Esophagus mucosa (tissue), 1 donor: Measurements from ENCODE around the gene MGMT. TPM values are rescaled to one million over a fixed set of nuclear protein-coding genes. Genes with fewer than 3 reads are reported as not detected.

Experiments used
- ATAC-seq: fragments of 200-7000 bp; cut with Tn5 transposase; one replicate; pipeline ENCODE4 v1.9.1; 2020
- total RNA-seq: library from RNA; stranded (reverse); gene quantifications from one replicate; pipeline ENCODE4 v1.2.4, GENCODE V29; 2023
- donor health status: DM: yes; HTN: yes; CAD: no.

MGMT gene
- total RNA-seq, 1 donor from 2014 or later, result 16.5 TPM

DNA sequence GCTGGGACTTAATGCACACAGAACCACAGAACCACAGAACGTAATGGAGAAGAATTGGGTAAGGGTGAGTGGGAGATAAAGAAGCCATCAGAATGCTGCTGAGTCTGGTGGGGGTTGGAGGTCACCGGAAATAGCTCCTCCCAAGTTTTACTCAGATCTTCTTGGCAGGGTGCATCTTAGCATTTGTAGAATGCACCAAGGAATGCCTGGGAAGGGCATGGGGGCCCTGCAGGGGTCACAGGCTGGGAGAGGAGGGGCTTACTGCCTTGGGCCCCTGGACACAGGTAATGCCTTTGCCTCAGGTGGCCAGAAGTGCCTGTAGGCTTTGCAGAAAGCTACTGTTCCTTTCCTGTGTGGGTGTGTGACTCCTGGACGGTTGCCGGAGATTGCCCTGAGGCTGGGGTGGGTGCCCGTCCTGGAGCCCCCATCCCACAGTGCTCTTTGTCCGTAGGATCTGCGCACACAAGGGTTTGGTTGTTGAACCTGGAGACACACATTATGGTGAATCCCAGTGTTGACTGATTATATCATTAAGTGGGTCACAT, 55.1 kb downstream of the MGMT start:
- ATAC-seq, result no peak

DNA sequence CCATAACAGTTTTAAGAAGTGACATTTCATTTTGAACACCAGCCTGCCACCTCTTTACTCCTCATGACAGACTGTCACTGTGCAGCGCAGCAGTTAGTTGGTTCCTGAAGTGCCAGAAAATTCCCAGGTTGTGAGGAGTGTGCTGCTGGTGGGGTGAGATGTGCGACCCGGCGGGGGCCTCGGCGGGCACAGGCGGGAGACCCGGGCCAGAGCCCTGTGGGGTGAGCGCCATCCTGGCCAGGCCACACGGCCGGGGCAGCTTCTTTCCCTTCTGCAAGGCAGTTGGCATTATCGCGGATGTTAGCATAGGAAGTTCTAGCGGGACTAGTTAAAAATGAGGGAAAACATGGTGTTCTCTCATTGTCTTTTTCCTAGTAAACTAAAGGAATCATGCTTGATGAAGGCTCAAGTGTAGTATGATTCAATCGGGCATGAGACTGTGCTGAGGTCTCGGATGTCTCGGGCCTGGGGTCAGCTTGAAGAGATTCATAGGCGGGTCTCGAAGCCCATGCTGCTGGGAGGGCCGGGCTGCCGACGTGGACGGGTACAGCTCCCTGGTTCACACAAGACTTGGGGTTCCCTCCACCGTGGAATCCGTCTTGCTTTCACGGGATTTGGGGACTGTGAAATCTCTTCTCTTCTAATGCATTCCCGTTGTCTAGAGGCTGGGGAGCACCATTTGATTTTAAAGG, 56.1 kb downstream of the MGMT start:
- ATAC-seq, result no peak

DNA sequence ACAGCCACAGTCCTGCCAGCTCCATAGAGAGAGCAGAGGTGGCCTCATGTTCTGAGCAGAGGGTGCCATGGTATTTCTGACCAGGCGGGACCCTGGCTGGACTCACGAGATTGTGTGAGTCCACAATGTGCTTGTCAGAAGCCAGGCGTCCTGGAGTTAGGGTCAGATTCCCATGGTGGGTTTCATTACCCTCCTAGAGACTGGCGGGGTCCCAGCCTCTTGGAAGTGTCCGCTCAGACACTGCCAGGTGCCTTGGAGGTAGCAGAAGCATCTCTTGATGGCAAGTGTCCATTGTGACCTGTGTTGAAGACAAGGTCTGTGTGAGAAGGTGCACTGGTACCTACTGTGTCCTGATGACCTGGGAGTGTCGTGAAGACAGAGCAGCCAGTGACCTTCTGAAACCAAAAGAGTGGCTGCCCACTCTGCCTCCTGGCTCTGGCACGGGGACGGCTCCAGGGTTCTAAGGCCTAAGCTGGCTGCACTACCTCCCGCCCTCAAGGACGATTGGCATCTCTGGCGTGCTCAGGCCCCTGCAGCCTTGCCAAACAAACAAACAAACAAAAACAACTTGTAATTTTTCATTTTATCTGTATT, 56.8 kb downstream of the MGMT start:
- ATAC-seq, result no peak

DNA sequence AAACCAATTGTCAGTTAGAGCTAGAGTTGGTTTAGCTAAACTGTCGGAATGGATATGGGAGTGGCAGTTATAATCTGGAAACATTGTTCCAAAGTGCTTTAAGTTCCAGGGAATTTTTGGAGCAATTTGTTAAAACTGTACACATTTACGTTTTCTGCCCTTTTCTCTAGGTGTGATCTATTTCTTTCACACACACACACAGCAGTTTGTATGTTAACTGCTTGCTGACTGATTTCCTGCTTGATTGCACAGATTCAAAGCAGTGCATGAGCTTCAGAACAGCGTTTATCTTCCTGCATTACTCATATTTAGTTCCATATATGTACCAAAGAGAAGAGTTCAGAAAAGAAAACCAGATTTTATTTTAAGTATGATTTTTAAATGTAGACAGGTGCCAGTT, 57.9 kb downstream of the MGMT start:
- ATAC-seq, result no peak

DNA sequence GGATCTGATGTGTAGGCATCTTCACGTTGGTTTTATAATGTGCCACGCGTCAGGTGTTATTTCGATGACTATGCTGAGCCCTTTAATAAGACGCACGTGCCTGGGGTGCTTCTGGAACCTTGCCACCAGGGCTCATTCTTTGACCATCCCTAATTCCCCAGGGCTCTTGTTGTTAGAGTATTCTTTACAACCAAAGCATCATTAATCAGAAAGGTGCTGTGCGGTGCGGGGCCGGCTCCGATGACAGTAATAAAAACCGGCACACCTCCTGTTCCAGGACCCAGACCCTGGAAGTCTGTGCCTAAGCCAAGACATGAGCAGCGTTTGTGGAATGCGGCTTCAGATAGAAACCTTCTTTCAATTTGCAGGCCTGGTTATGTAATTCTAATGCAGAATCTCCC, 58.4 kb downstream of the MGMT start:
- peak; percentile 34 for ATAC-seq

DNA sequence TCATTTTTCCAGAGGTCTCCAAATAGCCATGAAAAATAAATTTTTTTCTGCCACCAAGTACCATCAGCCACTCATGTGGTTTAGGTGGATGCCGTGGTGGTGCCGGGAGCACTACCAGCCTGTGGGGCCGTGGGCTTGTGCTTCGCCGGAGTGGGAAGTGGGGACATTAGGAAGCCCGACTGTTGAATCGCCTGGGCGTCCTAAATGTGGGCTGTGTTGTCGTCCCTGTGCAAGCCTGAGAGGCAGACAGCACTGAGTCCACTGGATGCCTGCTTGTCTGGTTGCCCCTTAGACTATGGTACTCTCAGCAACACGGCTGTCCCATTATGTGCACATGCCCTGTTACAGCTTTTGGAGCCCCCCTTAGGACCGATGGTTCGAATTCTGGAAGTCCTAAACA, 59.9 kb downstream of the MGMT start:
- ATAC-seq, result no peak

DNA sequence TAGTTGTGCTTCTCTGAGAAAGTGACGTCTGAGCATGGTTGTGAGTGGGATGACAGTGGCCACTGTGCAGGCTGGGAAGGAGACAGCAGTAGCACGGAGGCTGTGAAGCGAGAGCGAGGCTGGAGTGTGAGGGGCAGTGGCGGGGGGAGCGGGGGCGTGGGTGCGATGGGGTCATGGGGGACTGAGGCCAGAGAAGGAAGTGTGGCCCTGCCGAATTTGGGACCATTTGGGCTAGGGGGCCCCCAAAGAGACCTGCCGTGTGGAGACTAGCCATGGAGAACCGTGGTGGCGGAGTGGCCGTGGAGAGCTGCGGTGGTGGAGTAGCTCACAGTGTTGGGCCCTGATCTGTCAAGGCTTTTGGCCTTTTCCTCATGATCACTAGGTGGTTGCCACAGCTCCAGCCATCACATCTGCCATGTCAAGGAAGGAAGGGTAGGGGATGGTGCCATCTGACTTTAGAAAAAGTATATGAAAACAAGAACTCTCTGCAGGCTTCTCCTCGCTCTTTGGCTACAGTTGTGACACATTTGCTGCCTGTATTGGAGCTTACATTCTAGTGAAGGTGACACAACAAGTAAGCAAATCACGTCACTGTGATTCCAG, 61.4 kb downstream of the MGMT start:
- no peak for ATAC-seq

DNA sequence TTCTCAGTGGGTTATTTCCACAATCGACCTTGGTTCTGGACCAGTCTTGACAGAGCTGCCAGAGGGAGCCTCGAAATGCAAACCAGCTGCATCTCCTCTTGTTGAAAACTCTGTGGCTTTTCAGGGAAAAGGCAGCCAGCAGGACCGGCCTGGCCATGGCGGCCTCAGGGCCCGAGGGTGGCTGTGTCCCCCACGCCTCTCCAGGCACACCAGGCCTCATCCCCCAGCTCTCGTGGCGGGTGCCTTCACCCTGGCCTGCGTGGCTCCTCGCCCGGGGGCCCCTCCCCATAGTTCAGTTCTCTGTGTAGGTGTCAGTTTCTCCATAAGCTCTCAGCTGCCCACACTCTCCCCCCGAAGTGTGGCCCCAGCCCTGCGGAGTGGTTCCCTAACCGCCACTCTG, 63.5 kb downstream of the MGMT start:
- no peak for ATAC-seq

DNA sequence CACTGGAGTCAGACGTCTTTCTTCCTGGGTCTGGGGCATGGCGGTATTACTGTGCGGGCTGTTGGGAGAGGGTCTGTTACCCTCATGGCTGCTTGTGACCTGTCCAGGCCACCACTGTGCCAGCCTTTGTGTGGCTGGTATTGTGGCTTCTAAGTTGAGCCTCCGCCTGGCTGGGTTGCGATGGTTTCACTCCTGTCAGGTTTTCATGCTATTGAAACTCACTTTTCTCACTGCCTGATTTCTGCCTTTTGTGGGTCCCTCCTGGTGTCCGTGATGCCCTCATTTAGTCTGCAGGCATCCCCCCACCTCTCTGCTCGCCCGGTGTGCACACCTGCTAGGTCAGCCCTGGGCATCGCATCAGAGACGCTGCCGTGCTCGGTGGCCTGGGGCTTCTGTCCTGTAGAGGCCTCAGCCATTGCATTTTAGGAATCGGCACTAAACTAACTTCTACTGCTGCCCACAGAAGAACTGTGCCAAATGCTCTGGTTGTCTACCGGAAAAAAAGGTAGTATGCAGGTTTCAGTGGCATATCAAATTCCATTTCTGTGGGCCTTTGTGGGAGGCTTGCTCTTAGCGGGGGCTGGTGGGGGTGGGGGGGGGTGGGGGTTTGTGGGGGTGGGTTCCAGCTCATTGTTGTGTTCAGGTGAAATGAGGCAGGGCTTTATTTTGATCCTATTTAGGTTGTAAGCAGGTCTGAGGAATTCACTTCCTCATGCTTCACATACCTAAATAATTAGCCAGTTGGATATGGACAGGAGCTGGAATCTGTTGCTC, 64.3 kb downstream of the MGMT start:
- ATAC-seq, result no peak

DNA sequence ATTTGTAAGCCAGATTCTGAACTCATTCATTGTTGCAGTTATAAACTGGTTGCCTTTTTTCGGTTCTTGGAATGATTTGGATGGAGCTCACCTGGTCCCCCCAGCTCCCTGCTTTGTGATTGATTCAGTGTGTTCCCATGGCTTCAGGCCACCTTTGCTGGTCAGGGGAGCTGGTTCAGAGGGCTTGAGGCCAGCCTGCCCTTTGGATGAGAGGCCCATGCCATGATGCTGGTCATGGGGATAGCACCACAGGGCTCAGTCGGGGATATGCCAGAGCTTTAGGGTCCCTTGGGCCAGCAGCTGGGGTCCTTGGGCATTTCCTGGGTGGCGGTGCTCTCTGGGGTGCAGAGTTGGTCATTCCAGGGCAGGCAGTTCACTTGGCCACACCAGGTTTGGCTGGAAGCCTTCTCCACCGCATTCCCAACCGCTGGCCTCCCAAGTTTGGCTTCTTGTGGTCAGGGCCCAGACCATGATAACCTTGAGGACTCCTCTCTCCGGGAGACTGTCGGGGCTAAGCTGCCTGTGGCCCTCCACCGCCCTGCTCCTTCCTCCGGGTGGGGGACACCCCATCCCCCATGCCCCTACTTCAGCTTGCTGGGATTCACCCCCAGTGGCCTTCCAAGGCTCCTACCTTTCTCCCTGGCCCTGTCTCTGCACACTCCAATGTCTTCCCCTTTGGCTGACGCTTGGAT, 65.1 kb downstream of the MGMT start:
- no peak for ATAC-seq

DNA sequence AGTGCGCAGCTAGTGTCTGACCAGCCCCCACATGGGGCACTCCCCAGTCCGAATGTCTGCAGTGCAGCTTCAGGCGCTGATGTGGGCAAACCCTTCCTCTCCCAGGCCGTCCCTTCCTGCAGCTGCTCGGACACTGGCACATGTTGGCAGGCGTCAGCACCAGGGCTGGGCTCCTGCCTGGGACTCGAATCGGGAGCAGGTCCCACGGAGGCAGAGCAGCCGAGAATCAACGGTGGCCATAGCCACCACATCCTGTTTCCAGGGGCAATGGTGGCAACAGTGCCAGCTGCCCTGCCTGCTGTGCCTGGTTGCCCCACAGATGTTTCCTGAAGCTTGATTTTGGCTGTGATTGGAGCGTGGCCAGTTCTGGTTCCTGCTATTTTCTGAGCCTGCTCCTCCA, 65.8 kb downstream of the MGMT start:
- ATAC-seq, result peak; percentile 48

DNA sequence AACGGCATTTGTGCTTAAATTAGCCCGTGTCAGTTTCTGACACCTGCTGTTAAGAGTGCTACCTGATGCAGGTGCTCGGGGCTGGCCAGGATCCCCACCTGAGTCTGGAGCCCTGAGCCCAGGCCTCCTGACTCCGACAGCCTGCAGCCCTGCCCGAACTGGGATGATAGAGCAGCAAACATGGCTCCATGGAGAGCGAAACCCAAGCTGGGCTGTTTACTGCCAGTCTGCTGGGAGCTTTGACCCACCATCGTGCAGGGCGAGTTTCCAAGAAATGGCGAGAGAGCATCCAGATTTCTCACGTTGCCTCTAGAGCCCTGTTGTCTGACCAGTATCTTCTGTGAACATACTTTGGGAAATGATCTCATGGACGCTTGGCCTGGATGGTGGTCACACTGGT, 66.2 kb downstream of the MGMT start:
- ATAC-seq, result no peak

DNA sequence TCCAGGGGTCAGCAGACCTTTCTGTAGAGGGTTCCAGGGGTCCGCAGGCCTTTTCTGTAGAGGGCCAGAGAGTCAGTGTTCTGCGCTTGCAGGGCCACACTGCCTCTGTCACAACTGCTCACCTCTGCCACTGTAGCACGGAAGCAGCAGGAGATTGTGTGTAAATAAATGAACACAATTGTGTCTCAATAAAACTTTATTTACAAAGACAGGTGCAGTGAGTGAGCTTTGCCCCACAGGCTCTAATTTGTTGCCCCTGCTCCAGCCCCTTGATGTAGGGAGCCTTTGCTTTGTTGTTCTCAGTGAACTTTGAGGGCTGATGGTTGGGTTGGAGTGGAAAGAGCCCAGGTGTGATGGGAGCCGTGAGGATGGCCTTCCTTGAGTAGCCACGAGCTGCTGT, 67.8 kb downstream of the MGMT start:
- ATAC-seq, result no peak

DNA sequence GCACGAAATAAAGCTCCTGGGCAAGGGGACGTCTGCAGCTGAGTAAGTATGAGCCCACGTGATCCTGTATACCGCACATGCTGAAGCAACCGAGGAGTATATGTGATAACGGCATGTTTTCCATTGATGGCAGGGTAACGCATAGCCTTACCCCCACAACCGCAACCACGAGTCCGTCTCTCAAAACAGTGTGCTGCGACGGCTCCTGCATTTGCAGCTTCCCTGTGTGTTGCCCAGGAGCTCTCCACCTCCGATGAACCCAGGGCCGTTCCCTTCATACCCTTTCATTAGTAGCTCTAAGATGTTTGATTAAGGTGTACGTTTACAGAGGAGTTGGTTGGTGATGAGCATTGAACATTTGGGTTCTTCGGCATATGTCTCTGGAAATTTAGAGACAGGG, 69.3 kb downstream of the MGMT start:
- no peak for ATAC-seq

DNA sequence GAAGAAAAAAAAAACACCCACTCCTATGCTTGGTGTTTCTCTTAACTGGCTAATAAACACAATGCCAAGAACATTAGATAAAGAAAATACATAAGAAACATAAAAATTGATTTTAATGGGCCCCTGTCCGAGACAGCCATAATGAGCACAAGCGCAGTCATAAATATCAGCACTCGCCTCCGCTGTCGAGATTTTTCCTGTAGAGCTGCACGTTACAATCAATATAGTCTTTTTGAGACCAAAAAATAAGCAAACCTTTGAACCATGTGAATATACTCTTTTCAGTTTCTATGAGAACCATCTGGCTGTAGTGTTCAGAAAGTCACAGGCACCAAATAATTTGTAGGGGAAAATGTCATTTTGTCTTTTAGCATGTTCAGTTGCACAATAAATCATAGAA, 70.1 kb downstream of the MGMT start:
- no peak for ATAC-seq

DNA sequence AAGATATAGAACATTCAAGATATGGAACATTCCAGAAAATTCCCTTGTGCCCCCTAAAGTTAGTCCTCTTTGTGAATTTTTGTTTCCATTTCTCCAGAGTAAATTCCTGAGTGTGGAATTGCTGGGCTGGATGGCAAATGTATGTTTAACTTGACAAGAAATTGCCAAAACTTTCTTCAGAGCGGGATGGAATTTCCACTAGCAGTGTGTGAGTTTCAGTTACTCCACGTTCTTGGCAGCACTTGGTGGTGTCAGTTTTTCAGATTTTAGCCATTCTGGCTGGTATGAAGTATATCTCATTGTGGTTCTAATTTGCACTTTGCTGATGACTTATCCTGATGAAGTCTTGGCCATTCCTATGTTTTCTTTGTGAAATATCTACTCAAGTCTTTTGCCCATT, 71.2 kb downstream of the MGMT start:
- no peak for ATAC-seq

DNA sequence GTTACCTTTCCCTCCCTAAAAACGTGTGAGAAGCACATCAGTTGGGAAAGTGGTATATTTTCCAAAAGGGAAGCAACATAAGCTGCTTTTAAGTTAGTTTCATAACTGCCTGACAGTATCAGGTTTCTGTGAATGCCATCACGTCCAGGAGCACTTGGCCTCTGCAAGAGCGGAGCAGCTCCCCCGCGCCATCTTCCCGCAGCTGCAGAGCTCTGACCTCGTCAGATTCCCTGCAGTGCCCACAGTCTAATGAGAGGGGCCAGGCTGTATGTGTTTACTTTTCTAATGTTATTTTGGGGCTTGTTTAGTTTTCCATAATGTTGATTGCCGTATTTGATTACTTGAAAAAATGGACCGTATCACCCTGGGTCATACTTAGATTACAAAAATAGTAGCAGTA, 74.2 kb downstream of the MGMT start:
- no peak for ATAC-seq

DNA sequence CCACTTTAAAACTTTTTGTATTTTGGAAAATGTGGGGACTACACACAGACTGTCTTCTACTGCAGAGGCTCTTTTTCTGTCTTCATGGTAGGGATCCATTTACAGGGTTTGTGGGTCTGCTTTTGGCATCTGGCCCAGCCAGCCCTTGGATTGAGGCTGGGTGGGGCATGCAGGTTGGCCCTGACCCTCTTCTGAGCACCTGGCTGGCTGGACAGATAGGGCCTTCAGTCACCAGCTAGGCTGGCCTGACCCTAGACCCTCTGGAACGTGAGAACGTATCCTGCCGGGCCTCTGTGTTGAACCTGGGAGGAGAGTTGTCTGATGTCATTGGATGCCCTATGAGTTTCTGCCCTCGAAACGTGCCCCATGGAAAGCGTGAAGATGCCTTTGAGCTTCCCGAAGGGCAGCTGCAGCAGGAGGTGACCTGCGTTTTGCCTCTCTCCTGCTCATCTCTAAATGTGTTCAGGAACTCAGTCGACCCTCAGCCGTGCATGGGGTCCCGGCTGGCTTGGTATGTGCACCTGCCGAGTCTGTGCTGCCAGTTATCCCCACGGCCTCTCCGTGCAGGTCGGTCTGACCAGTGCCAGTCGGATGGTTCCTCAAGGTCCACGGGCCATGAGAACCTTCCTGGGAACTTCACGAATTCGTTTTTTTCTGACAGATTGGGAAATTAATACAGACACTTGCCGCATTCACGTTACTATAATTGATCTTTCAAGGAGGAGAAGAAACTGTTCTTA, 74.9 kb downstream of the MGMT start:
- no peak for ATAC-seq

DNA sequence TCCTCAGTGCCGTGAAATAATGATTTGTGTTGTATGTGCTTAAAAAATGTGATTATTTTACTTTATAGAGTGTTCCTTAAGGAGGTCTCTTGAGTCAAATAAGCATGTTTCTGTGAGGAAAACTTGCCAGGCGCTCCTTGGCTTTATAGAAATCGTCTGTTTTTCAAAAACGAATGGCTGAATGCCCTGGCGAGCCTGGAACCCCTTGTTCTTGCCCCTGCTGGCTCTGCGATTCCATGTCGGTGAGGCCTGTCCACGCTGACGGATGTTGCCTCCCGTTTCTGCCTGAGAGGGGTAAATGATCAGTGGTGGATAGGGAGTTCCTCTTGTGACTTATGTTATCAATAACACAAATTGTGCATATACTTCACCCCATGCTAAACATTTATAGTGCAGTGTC, 75.5 kb downstream of the MGMT start:
- no peak for ATAC-seq

DNA sequence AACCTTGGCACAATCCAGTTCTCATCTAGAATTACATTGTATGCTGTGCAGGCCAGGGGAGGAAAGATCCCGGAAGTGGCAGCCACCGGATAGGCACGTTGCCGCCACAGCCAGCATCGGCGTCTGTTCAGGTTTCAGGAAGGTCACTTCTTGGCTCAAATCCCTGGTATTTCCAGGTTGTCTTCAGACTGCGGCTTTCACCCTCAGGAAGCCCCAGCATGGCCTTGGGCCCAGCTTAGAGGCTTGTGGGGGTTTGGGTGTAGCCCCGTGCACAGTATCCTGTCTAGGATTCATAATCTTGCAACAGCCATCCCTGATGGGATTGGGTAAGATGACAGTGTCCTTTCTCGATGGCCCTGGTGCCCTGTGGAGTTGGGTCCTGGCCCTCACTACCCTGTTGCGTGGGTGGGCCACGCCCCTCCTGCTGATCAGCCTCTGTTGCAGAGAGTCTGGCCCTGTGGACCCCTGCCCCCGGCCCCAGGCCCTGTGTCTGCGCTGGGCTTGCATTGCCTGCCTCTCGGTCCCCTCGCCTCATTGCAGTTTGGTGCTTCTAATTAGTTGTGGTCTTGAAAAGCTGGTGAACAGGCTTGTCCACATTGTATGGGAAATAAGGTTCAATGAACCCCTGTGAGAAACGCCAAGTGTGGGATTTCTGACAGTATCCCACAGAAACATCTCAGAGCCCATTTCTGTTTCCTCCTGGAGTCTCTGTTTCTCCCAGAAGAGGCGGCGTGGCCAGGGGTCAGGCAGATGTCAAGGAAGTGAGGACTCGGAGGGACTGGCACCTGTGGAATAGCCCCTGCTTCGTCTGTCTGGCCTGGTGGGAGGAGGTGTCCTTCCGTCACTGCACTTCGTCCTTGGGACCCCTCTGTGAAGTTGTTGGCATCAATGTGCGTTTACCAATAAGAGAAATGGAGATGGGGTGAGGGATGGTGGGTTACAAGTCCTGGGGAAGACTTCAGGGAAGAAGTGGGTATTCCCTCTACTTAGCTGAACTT, 77.5 kb downstream of the MGMT start:
- peak; percentile 54 for ATAC-seq

DNA sequence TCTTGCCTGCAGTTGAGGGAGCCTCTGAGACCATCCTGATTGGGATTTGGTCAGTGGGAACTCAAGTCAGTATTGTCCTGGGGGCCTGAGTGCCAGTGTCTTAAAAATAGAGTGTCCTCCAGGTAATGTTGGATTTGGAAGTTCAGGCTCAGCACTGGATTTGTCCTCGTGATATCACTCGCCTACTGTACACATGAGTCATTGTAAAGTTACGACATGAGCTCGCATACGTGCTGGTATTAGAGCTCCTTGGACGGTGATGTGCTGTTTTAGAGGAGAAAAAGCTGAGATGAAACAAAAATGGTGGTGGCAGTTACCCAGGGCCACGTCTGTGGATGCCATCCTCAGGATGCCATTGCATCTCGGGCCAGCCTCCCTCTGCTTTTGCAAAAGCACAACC, 78.2 kb downstream of the MGMT start:
- ATAC-seq, result peak; percentile 79
